Astrocyte (in vitro differentiated cells and primary cell): ENCODE results near the gene FBXL7.

Source experiments
- CTCF ChIP-seq: IDR thresholded peaks from 2 replicates; pipeline ENCODE4 v1.5.1; 2011; ENCODE audit warnings: low read depth, mild to moderate bottlenecking, inconsistent platforms, low read length, moderate library complexity; ENCODE audit not compliant: insufficient read depth
- EZH2 ChIP-seq: IDR thresholded peaks from 2 replicates; pipeline ENCODE4 v1.6.1; 2012; ENCODE audit warnings: mild to moderate bottlenecking, low read length, inconsistent platforms; ENCODE audit not compliant: insufficient read depth

GRCh38 chr5:15833365-15833764, 333.4 kb downstream of the FBXL7 start:
- TF ChIP-seq CTCF (no peak), EZH2 (no peak)
